Astrocyte (in vitro differentiated cells and primary cell): ENCODE data around the gene INPP5A. TPM values are rescaled to one million over a fixed set of nuclear protein-coding genes. Genes with fewer than 3 reads are reported as not detected.

Experiments used
- DNase-seq: peaks from one replicate; pipeline ENCODE4 v3.0.0-alpha.2; 2010; ENCODE audit warnings: low read depth
- FAIRE-seq: peaks from 2 replicates; lab custom pipeline; 2011; peaks lifted over from hg19 to GRCh38; lab: Jason Lieb, UNC
- H2AFZ ChIP-seq: 2 replicates; pipeline ENCODE4 v1.6.0; 2012; ENCODE audit warnings: low read depth, low read length, inconsistent platforms
- H3K27ac ChIP-seq: 2 replicates; pipeline ENCODE4 v1.5.1; 2011; ENCODE audit warnings: low read depth, low read length, inconsistent platforms
- H3K27me3 ChIP-seq: 2 replicates; pipeline ENCODE4 v1.6.0; 2011; ENCODE audit warnings: low read length, inconsistent platforms; ENCODE audit not compliant: insufficient read depth
- H3K36me3 ChIP-seq: 2 replicates; pipeline ENCODE4 v1.5.1; 2011; ENCODE audit warnings: low read length, inconsistent platforms; ENCODE audit not compliant: insufficient read depth
- H3K4me1 ChIP-seq: 2 replicates; pipeline ENCODE4 v1.5.1; 2011; ENCODE audit warnings: low read length, inconsistent platforms; ENCODE audit not compliant: insufficient read depth
- H3K4me2 ChIP-seq: 2 replicates; pipeline ENCODE4 v1.6.0; 2012; ENCODE audit warnings: low read length, inconsistent platforms
- H3K4me3 ChIP-seq: 2 replicates; pipeline ENCODE4 v1.5.1; 2011; ENCODE audit warnings: low read depth, mild to moderate bottlenecking, low read length, inconsistent platforms; ENCODE audit not compliant: insufficient read depth
- H3K79me2 ChIP-seq: 2 replicates; pipeline ENCODE4 v1.6.0; 2012; ENCODE audit warnings: mild to moderate bottlenecking, low read length, inconsistent platforms; ENCODE audit not compliant: insufficient read depth
- H3K9ac ChIP-seq: 2 replicates; pipeline ENCODE4 v1.6.0; 2012; ENCODE audit warnings: mild to moderate bottlenecking, low read length, inconsistent platforms
- H3K9me3 ChIP-seq: 2 replicates; pipeline ENCODE4 v1.5.1; 2012; ENCODE audit warnings: low read depth, mild to moderate bottlenecking, low read length, inconsistent platforms; ENCODE audit not compliant: insufficient read depth
- H4K20me1 ChIP-seq: 2 replicates; pipeline ENCODE4 v1.6.0; 2012; ENCODE audit warnings: low read length, inconsistent platforms; ENCODE audit not compliant: insufficient read depth
- H3K27ac Mint-ChIP-seq: one replicate; pipeline ENCODE4 v1.8.0; 2021; ENCODE audit warnings: mild to moderate bottlenecking, mixed read lengths; ENCODE audit not compliant: unreplicated experiment
- H3K27me3 Mint-ChIP-seq: one replicate; pipeline ENCODE4 v1.8.0; 2021; ENCODE audit warnings: low read depth, mixed read lengths; ENCODE audit not compliant: unreplicated experiment
- H3K36me3 Mint-ChIP-seq: one replicate; pipeline ENCODE4 v1.8.0; 2021; ENCODE audit warnings: low read depth, mixed read lengths; ENCODE audit not compliant: unreplicated experiment
- H3K4me1 Mint-ChIP-seq: one replicate; pipeline ENCODE4 v1.8.0; 2021; ENCODE audit warnings: low read depth, mixed read lengths; ENCODE audit not compliant: unreplicated experiment
- H3K4me3 Mint-ChIP-seq: one replicate; pipeline ENCODE4 v1.8.0; 2021; ENCODE audit warnings: mild to moderate bottlenecking, moderate library complexity, mixed read lengths; ENCODE audit not compliant: unreplicated experiment
- H3K9me3 Mint-ChIP-seq: one replicate; pipeline ENCODE4 v1.8.0; 2021; ENCODE audit warnings: mild to moderate bottlenecking, mixed read lengths; ENCODE audit not compliant: unreplicated experiment
- CTCF ChIP-seq: IDR thresholded peaks from 2 replicates; pipeline ENCODE4 v1.5.1; 2011; ENCODE audit warnings: low read depth, mild to moderate bottlenecking, inconsistent platforms, low read length, moderate library complexity; ENCODE audit not compliant: insufficient read depth
- EZH2 ChIP-seq: IDR thresholded peaks from 2 replicates; pipeline ENCODE4 v1.6.1; 2012; ENCODE audit warnings: mild to moderate bottlenecking, low read length, inconsistent platforms; ENCODE audit not compliant: insufficient read depth
- total RNA-seq: library from RNA; stranded (reverse); gene quantifications from 2 replicates; pipeline ENCODE4 v1.2.1, GENCODE V29; 2021

The INPP5A gene
- total RNA-seq, 1 donor from 2014 or later, result 39.1 TPM

GRCh38 chr10:132590094-132590751, 52.6 kb downstream of the INPP5A start:
- no peak overlapping the region for H3K9ac ChIP-seq
- no peaks in the 10 kb centered on the region for H3K9me3 Mint-ChIP-seq
- no peaks in the 10 kb centered on the region for H3K27me3 ChIP-seq
- H4K20me1 ChIP-seq, result peaks cover 91% of the 10 kb centered on the region
- H3K27ac Mint-ChIP-seq, result no peak overlapping the region
- peaks cover 94% of the 10 kb centered on the region for H3K79me2 ChIP-seq
- peak overlapping the region; percentile 75 for H3K4me2 ChIP-seq
- TF ChIP-seq CTCF (no peak), EZH2 (no peak)
- no peaks in the 10 kb centered on the region for H3K36me3 ChIP-seq
- no peak overlapping the region for H3K4me3 ChIP-seq
- FAIRE-seq (no peak), DNase-seq (no peak)
- H3K27me3 Mint-ChIP-seq, result no peaks in the 10 kb centered on the region
- peaks cover 40% of the 10 kb centered on the region for H3K4me1 Mint-ChIP-seq
- H3K4me1 ChIP-seq, result peaks cover 31% of the 10 kb centered on the region
- H3K27ac ChIP-seq, result no peak overlapping the region
- H3K4me3 Mint-ChIP-seq, result no peak overlapping the region
- no peak overlapping the region for H2AFZ ChIP-seq
- peaks cover 9% of the 10 kb centered on the region for H3K36me3 Mint-ChIP-seq
- no peaks in the 10 kb centered on the region for H3K9me3 ChIP-seq

GRCh38 chr10:132590752-132591121, 53.1 kb downstream of the INPP5A start:
- H3K27me3 Mint-ChIP-seq, result no peaks in the 10 kb centered on the region
- no peaks in the 10 kb centered on the region for H3K9me3 Mint-ChIP-seq
- H3K27me3 ChIP-seq, result no peaks in the 10 kb centered on the region
- peak overlapping the region; percentile 13 for H3K4me3 ChIP-seq
- H3K4me1 Mint-ChIP-seq, result peaks cover 42% of the 10 kb centered on the region
- peaks cover 31% of the 10 kb centered on the region for H3K4me1 ChIP-seq
- H3K27ac Mint-ChIP-seq, result no peak overlapping the region
- no peak overlapping the region for H3K27ac ChIP-seq
- H3K36me3 ChIP-seq, result no peaks in the 10 kb centered on the region
- H3K79me2 ChIP-seq, result peaks cover 94% of the 10 kb centered on the region
- no peaks in the 10 kb centered on the region for H3K9me3 ChIP-seq
- no peak overlapping the region for H3K4me3 Mint-ChIP-seq
- peaks cover 9% of the 10 kb centered on the region for H3K36me3 Mint-ChIP-seq
- FAIRE-seq (no peak), DNase-seq (no peak)
- peaks cover 92% of the 10 kb centered on the region for H4K20me1 ChIP-seq
- H3K9ac ChIP-seq, result no peak overlapping the region
- no peak overlapping the region for H2AFZ ChIP-seq
- TF ChIP-seq CTCF (no peak), EZH2 (no peak)
- H3K4me2 ChIP-seq, result peak overlapping the region; percentile 75
